ENCODE data around the gene FOXO3.

The FOXO3 gene

DNA sequence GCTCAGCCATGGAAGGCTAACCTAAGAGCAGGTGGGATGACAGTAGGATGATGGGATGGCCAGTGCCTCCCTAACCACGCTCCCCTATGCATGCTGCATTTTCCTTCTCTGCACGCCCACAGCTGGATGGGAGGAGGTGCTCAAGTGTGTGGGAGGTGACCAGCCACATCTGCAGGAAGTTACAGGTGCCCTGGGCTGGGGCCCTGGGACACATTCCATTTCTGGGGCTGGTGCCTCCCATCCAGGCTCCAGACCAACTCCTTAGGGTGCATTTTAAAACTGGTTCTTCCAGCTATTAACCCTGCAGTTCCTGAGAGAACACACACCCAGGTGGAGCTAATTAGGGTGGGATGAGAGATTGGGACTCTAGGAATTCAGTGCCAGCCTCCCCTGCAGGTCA is 152.2 kb downstream of the FOXO3 start:
- no peak for DNase-seq (ENCODE audit: low read depth)

DNA sequence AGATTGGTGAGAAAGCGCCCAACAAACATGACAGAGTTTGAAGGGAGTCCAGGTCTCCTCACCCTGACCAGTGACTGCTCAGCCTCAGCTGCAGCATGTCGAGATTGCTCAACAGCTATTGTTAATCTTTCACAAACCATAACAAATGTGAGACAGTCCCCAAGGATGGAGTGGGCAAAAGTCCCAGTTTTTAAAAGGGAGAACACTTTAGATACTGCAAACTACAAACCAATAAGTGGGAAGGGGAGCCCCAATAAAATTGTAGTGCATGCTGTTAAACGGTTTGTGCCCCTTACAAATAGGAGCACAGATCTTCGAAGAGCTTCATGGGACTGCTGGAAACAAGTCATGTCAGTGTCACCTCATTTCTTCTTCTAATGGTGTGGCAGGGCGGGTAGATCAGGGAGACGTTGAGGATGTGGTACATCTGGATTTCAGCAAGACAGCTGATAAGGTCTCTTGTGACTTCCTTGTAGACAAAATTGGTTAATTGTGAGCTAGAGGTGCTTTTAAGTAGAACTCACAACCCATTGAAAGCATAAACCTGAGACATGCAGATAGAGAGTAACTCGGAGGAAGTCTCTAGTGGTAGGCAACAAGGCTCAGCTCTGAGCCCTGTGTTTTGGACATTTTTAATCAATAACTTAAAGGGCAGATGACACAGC is 153.5 kb downstream of the FOXO3 start:
- no peak for DNase-seq (ENCODE audit: low read depth)

DNA sequence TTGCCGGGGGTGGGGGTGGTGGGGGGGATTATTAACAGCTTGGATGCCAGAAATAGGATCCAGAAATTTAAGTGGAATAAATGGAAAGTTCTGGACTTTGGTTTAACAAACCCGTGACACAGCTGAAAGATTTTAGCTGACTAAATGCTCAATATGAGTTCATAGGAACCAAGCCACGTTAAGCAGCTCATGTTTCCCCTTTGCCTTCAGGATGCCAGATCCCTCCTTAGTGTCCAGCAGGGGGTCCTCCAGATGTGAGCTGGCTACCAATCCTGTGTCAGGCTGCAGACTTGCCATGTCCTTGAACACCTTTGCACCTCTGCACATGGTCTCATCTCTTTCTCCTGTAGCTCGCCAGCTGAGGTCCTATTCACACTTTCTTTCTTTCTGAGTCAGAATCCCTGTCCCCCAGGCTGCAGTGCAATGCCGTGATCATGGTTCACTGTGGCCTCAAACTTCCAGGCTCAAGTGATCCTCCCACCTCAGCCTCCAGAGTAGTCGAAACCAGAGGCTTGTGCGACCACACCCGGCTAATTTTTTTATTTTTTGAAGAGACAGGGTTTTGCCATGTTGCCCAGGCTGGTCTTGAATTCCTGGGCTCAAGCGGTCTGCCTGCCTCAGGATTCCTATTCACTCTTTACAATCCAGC is 154.2 kb downstream of the FOXO3 start:
- DNase-seq (ENCODE audit: low read depth): no peak

DNA sequence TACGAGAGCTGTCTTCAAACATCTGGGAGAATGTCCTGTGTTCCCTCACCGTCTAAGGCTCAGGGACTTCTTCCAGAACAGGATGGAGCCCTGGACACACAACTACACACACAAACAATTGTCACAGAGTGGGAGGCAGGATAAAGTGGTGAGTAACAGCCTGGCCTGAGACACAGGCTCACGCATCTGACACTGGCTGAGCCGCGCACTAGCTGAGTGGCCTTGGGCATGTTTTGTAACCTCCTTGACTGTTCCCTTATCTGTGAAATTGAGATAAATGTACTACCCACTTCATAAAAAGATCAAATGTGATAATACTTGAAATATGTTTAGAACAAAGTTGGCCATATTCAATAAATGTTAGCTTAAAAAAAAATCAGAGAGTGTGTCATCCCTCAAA is 155.1 kb downstream of the FOXO3 start:
- no peak for DNase-seq (ENCODE audit: low read depth)

DNA sequence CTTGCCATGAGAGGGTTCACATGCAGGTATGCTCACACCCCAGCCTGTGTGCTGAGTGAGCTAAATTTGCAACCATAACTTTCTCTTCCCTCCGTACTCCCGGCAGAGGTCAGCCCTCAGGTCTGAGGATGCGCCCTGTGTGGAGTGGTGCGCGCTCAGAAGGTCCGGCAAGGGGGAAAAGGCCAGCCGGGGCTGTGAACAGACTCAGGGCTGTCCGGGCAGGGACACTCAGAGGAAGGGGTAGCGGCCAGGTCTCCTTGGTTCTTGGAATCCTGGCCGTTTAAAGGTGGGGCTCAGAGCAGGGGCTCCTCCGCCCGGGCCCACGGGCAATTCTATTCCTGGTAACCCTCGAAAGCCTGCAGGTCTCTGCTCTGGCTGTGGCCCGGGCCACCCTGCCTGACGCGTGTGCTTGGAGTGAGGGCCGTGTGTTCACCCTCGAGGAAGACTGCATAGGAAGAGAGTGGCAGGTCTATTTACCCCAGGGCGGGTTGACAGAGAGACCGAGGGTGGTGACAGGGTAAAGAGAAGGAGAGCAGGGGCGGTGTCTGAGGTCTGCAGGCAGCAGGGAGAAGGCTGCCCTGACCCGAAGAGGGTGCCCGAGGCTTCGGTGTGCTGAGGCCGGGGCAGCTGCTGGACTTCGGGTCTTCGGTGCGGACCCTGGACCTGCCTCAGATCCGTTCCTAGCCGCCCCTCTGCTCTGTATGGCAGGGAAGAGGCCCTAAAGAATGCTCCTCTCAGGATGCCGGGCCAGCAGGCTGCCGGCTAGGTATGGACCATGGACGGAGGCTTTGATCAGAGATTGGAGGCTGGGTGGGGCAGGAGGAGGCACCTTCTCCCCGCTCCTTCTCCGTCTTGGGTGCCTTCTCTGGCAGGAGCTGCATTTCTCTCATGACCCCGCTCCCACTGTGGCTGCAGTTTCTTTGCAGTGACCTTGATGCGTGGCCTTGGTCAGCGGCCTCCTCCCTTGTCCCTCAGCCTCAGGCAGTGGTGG is 156.4 kb downstream of the FOXO3 start:
- no peak for DNase-seq (ENCODE audit: low read depth)

DNA sequence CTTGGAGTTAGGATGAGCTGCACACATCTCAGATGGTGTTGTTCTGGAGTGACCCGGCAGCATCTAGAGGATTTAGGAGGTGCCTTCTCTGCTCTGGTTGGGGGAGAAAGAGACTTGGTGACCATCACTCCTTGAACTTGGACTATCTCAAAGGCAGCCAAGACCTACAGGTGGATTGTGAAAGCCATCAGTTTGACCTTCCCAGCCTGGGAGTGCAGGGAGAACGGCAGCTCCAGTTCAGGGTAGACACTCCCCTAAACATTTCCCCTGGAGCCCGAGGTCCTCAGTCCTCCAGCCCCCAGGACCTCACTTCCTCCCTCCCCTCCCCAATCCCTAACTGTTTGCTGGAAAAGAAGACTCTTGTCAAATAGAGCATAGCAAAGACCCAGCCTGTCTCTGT is 158.8 kb downstream of the FOXO3 start:
- no peak for DNase-seq (ENCODE audit: low read depth)

DNA sequence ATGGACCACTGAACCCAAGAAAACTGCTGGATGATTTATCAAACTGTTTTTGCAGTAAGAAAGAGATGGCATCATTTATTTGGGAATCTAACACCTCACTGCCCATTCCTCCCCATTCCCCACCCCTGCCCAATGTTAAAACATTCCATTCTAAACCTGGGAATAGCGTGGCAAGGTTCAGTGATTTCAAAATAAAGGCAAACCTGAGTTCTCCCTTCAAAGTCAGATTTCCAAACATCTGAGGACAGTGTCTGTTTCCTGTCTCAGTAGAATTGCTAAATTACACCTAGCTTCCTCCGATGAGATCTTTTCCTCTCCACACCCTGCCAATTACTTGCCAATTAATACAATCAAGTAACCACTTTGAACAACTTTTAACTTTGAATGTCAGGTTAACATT is 160.1 kb downstream of the FOXO3 start:
- DNase-seq (ENCODE audit: low read depth): no peak

DNA sequence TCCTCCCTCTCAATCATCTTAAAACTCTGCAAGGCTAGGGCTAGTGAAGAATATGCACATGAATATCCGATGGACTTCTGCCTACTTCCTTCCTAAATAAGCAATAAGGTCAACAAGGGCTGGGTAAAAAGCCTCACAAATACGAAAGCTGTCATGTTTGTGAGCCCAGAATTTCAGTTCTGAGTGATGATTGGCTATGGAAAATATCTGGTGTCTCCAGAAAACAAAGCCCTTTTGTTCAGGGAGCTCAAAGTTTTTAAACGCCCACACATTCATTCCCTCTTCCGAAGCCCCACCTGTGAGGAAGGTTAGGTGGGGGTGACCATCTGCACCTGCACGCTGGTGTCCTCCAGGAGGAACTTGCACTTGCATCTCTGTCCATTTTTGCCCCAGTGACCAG is 160.6 kb downstream of the FOXO3 start:
- no peak for DNase-seq (ENCODE audit: low read depth)

DNA sequence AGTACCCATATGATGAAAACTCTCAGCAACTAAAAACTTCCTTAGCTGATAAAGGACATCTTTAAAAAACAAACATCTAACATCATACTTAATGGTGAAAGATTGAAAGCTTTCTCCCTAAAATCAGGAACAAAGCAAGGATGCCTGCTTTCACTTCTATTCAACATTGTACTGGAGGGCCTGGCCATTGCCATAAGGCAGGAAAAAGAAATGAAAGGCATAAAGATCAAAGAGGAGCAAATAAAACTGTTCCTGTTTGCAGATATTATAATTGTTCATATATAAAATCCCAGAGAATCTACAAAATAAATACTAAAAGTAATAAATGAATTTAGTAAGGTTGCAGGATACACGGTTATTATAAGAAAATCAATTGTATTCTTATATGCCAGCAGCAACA is 162.9 kb downstream of the FOXO3 start:
- DNase-seq (ENCODE audit: low read depth): no peak

DNA sequence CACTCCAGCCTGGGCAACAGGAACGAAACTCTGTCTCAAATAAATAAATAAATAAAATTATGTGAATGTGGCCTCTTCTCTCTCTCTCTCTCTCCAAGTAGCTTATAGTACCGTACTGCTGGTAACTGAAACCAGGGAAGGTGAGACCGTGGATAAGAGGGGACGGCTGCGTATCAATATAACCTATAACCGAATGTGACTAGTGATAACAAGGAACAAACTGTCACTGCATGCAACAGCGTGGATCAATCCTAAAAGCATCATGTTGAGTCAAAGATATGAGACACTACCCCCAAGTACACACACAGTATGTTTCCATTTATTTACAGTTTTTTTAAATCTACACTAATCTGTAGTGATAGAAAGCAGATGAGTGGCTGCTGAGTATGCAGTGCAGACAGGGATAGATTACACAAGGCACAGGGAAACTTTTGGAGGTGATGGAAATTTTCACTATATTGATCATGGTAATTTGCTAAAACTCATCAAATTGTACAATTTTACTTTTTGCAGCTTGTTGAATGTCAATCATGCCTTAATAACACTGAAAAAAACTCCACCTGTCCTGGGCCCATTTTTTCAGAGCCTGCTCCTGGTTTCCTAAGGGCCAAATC is 166.1 kb downstream of the FOXO3 start:
- no peak for DNase-seq (ENCODE audit: low read depth)

DNA sequence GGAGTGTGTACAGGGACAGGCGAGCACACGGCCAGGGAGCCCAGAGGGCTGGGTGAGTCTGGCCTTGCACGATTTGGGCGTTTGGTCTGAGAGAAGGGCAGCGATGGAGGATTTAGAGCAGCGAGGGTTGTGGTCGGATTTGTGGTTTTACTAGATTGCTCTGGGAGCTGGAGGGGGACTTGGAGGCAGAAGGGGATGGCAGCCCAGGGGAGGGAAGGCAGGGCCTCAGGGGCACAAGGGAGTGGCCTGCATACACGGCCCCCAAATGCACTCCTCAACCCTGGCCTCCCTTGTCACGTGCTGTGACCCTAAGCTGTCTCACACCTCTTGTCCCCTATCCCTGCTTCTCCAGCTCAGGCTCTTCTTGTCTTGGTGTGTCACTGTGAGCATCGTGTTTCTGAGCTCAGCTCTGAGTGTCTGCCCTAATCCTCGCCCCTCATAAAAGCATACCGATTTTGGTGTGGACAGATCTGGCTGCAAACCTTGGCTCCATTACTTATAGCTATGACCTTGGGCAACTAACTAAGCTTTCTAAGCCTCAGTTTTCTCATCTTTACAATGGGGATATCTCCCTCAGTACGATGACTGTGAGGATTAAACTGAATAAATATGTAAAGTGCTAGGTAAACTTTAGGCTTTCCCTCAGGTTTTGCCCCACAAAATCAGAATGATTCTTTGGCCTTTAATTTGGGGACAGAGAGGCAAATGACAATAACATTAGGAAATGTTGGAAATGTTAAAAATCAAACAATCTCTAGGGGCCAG is 167.4 kb downstream of the FOXO3 start:
- DNase-seq (ENCODE audit: low read depth): no peak

DNA sequence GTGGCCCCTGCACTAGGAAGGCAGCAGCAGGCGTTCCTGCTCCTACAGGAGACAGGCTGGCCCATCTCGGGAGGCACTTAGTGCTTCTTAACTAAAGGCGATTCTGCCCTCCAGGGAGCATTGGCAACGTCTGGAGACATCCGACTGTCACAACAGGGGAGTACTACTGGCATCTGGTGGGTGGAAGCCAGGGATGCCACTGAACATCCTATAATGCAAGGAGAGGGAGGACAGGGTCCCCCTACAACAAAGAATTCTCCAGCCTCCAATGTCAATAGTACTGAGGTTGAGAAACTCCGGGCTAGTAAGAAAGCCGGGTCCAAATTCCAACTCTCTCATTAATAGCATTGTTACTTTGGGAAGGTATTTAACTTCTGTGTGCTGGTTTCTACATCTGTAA is 168.1 kb downstream of the FOXO3 start:
- DNase-seq (ENCODE audit: low read depth): no peak

DNA sequence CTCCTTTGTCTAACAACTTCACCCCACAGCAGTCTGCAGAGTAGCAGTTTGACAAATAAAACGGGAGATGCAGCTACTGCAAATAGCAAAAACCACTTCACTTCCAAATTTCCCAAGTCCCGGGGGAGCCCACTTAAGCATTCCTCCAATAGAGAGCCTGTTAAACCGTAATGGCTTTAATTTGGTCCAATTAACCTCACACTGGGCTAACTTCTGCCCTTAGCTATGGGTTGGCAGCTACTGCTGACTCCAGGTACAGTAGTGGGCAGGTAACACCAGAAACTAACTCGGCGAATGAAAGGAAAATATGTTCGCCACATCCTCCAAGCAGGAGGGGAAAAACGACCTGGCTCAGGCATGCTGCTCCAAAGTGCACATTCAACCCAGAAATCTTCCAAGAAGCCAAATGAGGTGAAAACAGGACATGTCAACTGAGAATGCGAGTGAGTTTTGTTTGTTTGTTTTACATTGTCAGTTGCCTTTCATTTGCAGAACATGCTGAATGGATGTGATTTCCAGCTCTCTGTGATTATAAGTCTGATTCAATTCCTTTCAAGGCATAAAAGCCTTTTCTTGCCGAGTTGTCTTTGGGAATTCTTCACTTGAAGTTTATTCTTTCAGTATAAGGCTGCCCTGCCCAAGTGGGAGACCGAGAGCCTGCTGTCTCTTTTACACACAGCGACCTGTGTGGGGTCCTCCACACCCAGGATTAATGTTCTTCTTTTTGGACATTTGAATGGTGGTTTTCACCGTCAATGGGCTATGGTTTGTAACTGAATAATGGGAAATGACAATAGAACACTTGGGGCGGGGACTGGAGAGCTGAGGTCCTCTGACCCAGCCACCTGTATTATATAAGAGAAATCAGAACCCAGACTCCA is 170.2 kb downstream of the FOXO3 start:
- DNase-seq (ENCODE audit: low read depth): no peak

DNA sequence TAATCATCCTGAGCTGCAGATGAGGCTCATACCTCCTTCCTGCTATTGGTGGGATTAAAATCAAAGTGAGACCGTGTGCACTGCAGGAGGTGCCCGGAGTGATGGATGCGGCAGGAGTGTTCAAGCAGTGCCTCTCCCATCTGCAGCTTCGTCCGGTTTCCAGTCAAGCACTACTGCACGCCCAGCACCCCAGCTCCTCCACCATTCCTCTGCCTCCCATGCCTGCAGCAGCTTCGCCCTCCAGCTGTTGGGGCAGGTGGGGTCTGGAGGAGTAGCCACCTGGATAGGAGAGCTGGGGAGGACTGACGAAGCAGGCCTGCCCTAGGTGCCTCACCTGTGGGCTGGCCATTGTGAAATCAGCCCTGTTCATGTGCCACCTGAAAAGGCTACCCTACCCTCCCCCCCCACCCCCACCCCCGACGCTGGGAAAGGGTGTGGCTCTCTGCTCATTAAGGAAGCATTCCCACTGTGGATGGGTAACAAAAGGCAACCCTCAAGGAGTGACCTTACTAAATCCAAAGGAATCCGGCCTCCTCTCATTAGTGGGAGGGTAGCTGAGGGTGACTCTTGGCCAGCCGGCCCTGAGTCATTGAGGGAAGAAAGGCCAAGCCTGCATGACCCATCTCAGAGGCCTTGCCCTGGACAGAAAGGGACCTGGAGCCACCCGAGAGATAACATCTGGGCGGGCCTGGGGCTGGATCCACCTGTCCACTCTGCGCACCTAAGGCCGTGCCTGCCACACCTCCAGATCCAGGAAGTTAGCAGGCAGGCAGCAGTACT is 171.6 kb downstream of the FOXO3 start:
- DNase-seq (ENCODE audit: low read depth): no peak

DNA sequence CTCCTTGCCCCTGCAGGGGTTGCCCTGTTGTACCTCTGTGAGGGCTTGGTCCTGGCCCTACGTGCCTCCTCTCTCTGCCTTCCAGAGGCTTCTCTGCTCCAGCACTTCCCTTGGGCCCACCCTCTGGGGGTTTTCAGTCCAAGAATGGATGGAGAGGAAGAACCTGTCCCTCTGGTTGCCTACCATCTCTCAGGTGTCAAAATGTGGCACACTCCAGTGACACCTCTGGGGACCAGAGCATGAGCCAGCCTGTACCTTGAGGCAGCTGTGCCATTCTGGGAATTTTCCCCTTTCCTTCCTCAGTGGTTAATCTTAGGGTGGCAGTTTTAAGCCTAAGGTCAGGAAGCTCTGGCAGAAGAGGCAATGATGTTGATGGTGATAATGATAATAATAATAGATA is 172.3 kb downstream of the FOXO3 start:
- no peak for DNase-seq (ENCODE audit: low read depth)

DNA sequence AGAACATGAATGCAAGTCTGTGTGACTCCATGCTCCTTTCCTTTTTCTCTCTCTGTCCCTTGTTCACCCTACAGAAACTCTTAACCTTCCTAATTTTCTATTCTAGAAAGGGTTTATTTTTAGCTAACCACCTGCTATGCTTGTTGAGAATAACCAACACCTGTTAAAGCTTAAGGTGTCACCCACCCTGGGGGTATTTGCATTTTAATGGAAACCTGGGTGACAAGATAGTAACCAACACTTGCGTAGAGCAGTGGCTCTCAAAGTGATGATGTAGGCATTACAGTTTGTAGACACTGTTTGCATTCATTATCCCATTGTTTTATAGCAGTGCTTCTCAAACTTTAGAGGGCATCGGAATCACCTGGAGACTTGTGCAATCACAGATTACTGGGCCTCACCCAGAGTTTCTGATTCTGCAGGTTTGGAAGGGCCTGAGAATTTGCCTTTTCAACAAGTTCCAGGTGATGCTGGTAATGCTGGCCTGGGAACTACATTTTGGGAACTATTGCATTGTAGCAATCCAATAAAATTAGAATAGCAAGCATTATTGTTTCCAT is 173.1 kb downstream of the FOXO3 start:
- DNase-seq (ENCODE audit: low read depth): no peak

Measured in T follicular helper cell (primary cell).